GM12878 (cell line): ENCODE results near the gene ARMC3.

Experiments
- CTCF ChIP-seq, 3 experiments: IDR thresholded peaks in 2 of 3; conservative IDR thresholded peaks in 1 of 3; 2 replicates each; pipeline ENCODE4 v1.5.1; 2011; ENCODE audit warnings: low read depth in 3 of 3, low read length in 3 of 3, mild to moderate bottlenecking in 3 of 3, control low read depth in 2 of 3, moderate library complexity in 2 of 3, inconsistent platforms in 1 of 3, mixed read lengths in 1 of 3; ENCODE audit not compliant: control insufficient read depth in 2 of 3, insufficient read depth in 1 of 3; ENCODE audit errors: extremely low read depth in 1 of 3
- FOS ChIP-seq: IDR thresholded peaks from 3 replicates; pipeline ENCODE4 v1.6.1; 2011; ENCODE audit warnings: borderline replicate concordance; ENCODE audit not compliant: insufficient read length; ENCODE audit errors: extremely low read depth
- MAX ChIP-seq: IDR thresholded peaks from 2 replicates; pipeline ENCODE4 v1.6.1; 2012; ENCODE audit warnings: low read depth, low read length, improper control_type of control experiment
- NBN ChIP-seq: fragments of 450-650 bp; IDR thresholded peaks from 2 replicates; pipeline ENCODE4 v1.6.1; 2016
- NR2F1 ChIP-seq: fragments of 450-650 bp; conservative IDR thresholded peaks from 2 replicates; pipeline ENCODE4 v1.6.1; 2017; ENCODE audit warnings: mild to moderate bottlenecking
- PBX3 ChIP-seq: IDR thresholded peaks from 2 replicates; pipeline ENCODE4 v1.6.1; 2011; ENCODE audit warnings: mild to moderate bottlenecking, low read depth, low read length, moderate library complexity; ENCODE audit not compliant: insufficient replicate concordance
- SIN3A ChIP-seq: IDR thresholded peaks from 2 replicates; pipeline ENCODE4 v1.6.1; 2012; ENCODE audit warnings: low read depth, low read length, improper control_type of control experiment
- TBL1XR1 ChIP-seq: IDR thresholded peaks from 2 replicates; pipeline ENCODE4 v1.6.1; 2012; ENCODE audit warnings: low read depth, low read length, improper control_type of control experiment
- TCF12 ChIP-seq: IDR thresholded peaks from 2 replicates; pipeline ENCODE4 v1.6.1; 2011; ENCODE audit warnings: low read depth, mild to moderate bottlenecking, low read length
- USF2 ChIP-seq: IDR thresholded peaks from 2 replicates; pipeline ENCODE4 v1.6.1; 2011; ENCODE audit warnings: low read depth, low read length, improper control_type of control experiment, borderline replicate concordance

GRCh38 chr10:23048191-23048590, 120.3 kb downstream of the ARMC3 start:
- TF ChIP-seq SIN3A (no peak), CTCF (IDR thresholded peaks at IDR 0.05 in 2 of 3, conservative IDR thresholded peaks at IDR 0.05 in 1 of 3; ENCODE audit: control insufficient read depth in 2 of 3, extremely low read depth in 1 of 3, insufficient read depth in 1 of 3, low read depth in 3 of 3, low read length in 3 of 3) (no peak), FOS (no peak), NR2F1 (no peak), USF2 (no peak), TCF12 (no peak), NBN (no peak), TBL1XR1 (no peak), MAX (no peak), PBX3 (no peak)
